Neural cell (in vitro differentiated cells): Measurements from ENCODE around the gene CPA5. TPM values are rescaled to one million over a fixed set of nuclear protein-coding genes. Genes with fewer than 3 reads are reported as not detected.

Source experiments
- H2AFZ ChIP-seq: fragments of 200-600, 300-800 bp; sonication (generic), shearing (Covaris generic); 2 replicates; pipeline ENCODE4 v1.6.0; 2014; ENCODE audit warnings: low read depth, mild to moderate bottlenecking, antibody characterized with exemption, low read length, moderate library complexity
- H3F3A ChIP-seq: fragments of 200-600 bp; shearing (Covaris generic); 2 replicates; pipeline ENCODE4 v1.6.1; 2016; ENCODE audit warnings: mild to moderate bottlenecking, moderate library complexity, mixed read lengths, antibody characterized with exemption, low read length; ENCODE audit not compliant: insufficient read depth, poor library complexity, severe bottlenecking
- H3K27ac ChIP-seq: fragments of 200-600, 300-800 bp; sonication (generic), shearing (Covaris generic); 2 replicates; pipeline ENCODE4 v1.5.1; 2014; ENCODE audit warnings: mild to moderate bottlenecking, low read length, moderate library complexity
- H3K27me3 ChIP-seq: fragments of 300-800, 200-600 bp; sonication (generic), shearing (Covaris generic); 2 replicates; pipeline ENCODE4 v1.6.0; 2014; ENCODE audit warnings: mild to moderate bottlenecking, low read depth, low read length, moderate library complexity; ENCODE audit not compliant: insufficient read depth
- H3K36me3 ChIP-seq: fragments of 300-800, 200-600 bp; sonication (generic), shearing (Covaris generic); 2 replicates; pipeline ENCODE4 v1.5.1; 2014; ENCODE audit warnings: mild to moderate bottlenecking, antibody characterized with exemption, low read length, moderate library complexity; ENCODE audit not compliant: insufficient read depth
- H3K4me2 ChIP-seq: fragments of 300-800, 200-600 bp; sonication (generic), shearing (Covaris generic); 2 replicates; pipeline ENCODE4 v1.6.0; 2014; ENCODE audit warnings: mild to moderate bottlenecking, low read length
- H3K4me3 ChIP-seq: fragments of 300-800, 200-600 bp; sonication (generic), shearing (Covaris generic); 2 replicates; pipeline ENCODE4 v1.5.1; 2014; ENCODE audit warnings: mild to moderate bottlenecking, low read length, moderate library complexity
- H3K79me2 ChIP-seq: fragments of 200-600 bp; shearing (Covaris generic); replicated peaks from 2 replicates; pipeline ENCODE4 v1.6.0; 2014; ENCODE audit warnings: mild to moderate bottlenecking, low read length, moderate library complexity; ENCODE audit not compliant: insufficient read depth
- H3K9ac ChIP-seq: fragments of 300-800, 200-600 bp; sonication (generic), shearing (Covaris generic); 2 replicates; pipeline ENCODE4 v1.6.1; 2016; ENCODE audit warnings: mild to moderate bottlenecking, low read length, mixed read lengths
- H3K9me2 ChIP-seq: fragments of 200-600 bp; shearing (Covaris generic); 2 replicates; pipeline ENCODE4 v1.6.1; 2016; ENCODE audit warnings: mild to moderate bottlenecking, low read length, mixed read lengths; ENCODE audit not compliant: insufficient read depth
- H3K9me3 ChIP-seq: fragments of 200-600, 300-800 bp; sonication (generic), shearing (Covaris generic); 2 replicates; pipeline ENCODE4 v1.6.1; 2016; ENCODE audit warnings: mild to moderate bottlenecking, mixed run types, low read length, moderate library complexity, mixed read lengths
- H4K20me1 ChIP-seq: fragments of 200-600 bp; shearing (Covaris generic); 2 replicates; pipeline ENCODE4 v1.6.1; 2016; ENCODE audit warnings: mild to moderate bottlenecking, mixed run types; ENCODE audit not compliant: insufficient read depth
- EP300 ChIP-seq: fragments of 450-650 bp; conservative IDR thresholded peaks from 2 replicates; pipeline ENCODE4 v1.6.1; 2014; ENCODE audit warnings: antibody characterized with exemption, mild to moderate bottlenecking, moderate library complexity; ENCODE audit not compliant: poor library complexity, severe bottlenecking
- EZH2 ChIP-seq: fragments of 200-600, 300-800 bp; shearing (Covaris generic), sonication (generic); IDR thresholded peaks from 2 replicates; pipeline ENCODE4 v1.6.1; 2014; ENCODE audit warnings: antibody characterized with exemption, low read length, borderline replicate concordance, mild to moderate bottlenecking; ENCODE audit not compliant: insufficient read depth, poor library complexity, severe bottlenecking
- MXI1 ChIP-seq: fragments of 450-650 bp; conservative IDR thresholded peaks from 2 replicates; pipeline ENCODE4 v1.6.1; 2014; ENCODE audit warnings: antibody characterized with exemption, mild to moderate bottlenecking; ENCODE audit not compliant: poor library complexity, severe bottlenecking
- POLR2AphosphoS5 ChIP-seq: IDR thresholded peaks from 2 replicates; pipeline ENCODE4 v1.6.1; 2012
- RAD21 ChIP-seq: fragments of 450-650 bp; conservative IDR thresholded peaks from 2 replicates; pipeline ENCODE4 v1.6.1; 2014; ENCODE audit warnings: antibody characterized with exemption, mild to moderate bottlenecking, moderate library complexity
- SMC3 ChIP-seq: fragments of 450-650 bp; conservative IDR thresholded peaks from 2 replicates; pipeline ENCODE4 v1.6.1; 2014; ENCODE audit warnings: antibody characterized with exemption, mild to moderate bottlenecking, moderate library complexity; ENCODE audit not compliant: poor library complexity
- TAF1 ChIP-seq: IDR thresholded peaks from 2 replicates; pipeline ENCODE4 v1.6.1; 2012; ENCODE audit warnings: low read depth
- polyA plus RNA-seq: library from polyadenylated mRNA; depleted of rRNA; stranded (reverse); fragments of >200 nt; gene quantifications from 2 replicates; pipeline ENCODE4 v1.2.3, GENCODE V29; 2014
- TF ChIP-seq, protein P1 (sequence below): fragments of 450-650 bp; IDR thresholded peaks from 2 replicates; pipeline ENCODE4 v1.5.1; 2014; ENCODE audit warnings: antibody characterized with exemption, mild to moderate bottlenecking, moderate library complexity; ENCODE audit not compliant: poor library complexity, severe bottlenecking
- TF ChIP-seq, protein P2 (sequence below): IDR thresholded peaks from 2 replicates; pipeline ENCODE4 v1.6.1; 2012; ENCODE audit warnings: borderline replicate concordance

The CPA5 gene
- polyA plus RNA-seq, 1 donor from 2014 or later, result not detected

DNA sequence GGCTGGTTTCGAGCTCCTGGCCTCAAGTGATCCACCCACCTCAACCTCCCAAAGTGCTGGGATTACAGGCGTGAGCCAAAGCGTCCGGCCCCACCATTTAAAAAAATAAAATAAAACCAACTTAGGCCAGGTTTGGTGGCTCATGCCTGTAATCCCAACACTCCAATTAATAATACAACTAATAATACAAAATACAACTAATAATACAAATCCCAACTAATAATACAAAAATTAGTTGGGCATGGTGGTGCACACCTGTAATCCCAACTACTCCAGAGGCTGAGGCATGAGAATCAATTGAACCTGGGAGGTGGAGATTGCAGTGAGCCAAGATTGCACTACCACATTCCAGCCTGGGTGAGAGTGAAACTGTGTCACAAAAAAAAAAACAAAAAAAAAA lies 68.6 kb downstream of the CPA5 start:
- Histone ChIP-seq H3K4me2 (no peak overlapping the region), H2AFZ (no peak overlapping the region), H3K36me3 (no peaks in the 10 kb centered on the region), H3K9me2 (no peaks in the 10 kb centered on the region), H3K4me3 (no peak overlapping the region), H3K9ac (no peak overlapping the region), H3K27me3 (no peaks in the 10 kb centered on the region), H3K27ac (no peak overlapping the region), H3K79me2 (no peaks in the 10 kb centered on the region), H3F3A (peaks cover 7% of the 10 kb centered on the region), H4K20me1 (no peaks in the 10 kb centered on the region), H3K9me3 (no peaks in the 10 kb centered on the region)
- no peak for TF ChIP-seq RAD21
- TF ChIP-seq, protein P1, sequence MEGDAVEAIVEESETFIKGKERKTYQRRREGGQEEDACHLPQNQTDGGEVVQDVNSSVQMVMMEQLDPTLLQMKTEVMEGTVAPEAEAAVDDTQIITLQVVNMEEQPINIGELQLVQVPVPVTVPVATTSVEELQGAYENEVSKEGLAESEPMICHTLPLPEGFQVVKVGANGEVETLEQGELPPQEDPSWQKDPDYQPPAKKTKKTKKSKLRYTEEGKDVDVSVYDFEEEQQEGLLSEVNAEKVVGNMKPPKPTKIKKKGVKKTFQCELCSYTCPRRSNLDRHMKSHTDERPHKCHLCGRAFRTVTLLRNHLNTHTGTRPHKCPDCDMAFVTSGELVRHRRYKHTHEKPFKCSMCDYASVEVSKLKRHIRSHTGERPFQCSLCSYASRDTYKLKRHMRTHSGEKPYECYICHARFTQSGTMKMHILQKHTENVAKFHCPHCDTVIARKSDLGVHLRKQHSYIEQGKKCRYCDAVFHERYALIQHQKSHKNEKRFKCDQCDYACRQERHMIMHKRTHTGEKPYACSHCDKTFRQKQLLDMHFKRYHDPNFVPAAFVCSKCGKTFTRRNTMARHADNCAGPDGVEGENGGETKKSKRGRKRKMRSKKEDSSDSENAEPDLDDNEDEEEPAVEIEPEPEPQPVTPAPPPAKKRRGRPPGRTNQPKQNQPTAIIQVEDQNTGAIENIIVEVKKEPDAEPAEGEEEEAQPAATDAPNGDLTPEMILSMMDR, result no peak
- TF ChIP-seq, protein P2, sequence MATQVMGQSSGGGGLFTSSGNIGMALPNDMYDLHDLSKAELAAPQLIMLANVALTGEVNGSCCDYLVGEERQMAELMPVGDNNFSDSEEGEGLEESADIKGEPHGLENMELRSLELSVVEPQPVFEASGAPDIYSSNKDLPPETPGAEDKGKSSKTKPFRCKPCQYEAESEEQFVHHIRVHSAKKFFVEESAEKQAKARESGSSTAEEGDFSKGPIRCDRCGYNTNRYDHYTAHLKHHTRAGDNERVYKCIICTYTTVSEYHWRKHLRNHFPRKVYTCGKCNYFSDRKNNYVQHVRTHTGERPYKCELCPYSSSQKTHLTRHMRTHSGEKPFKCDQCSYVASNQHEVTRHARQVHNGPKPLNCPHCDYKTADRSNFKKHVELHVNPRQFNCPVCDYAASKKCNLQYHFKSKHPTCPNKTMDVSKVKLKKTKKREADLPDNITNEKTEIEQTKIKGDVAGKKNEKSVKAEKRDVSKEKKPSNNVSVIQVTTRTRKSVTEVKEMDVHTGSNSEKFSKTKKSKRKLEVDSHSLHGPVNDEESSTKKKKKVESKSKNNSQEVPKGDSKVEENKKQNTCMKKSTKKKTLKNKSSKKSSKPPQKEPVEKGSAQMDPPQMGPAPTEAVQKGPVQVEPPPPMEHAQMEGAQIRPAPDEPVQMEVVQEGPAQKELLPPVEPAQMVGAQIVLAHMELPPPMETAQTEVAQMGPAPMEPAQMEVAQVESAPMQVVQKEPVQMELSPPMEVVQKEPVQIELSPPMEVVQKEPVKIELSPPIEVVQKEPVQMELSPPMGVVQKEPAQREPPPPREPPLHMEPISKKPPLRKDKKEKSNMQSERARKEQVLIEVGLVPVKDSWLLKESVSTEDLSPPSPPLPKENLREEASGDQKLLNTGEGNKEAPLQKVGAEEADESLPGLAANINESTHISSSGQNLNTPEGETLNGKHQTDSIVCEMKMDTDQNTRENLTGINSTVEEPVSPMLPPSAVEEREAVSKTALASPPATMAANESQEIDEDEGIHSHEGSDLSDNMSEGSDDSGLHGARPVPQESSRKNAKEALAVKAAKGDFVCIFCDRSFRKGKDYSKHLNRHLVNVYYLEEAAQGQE, result no peak
- TF ChIP-seq EP300, result no peak
- TF ChIP-seq MXI1, result no peak
- TF ChIP-seq SMC3, result no peak
- TF ChIP-seq TAF1, result no peak
- TF ChIP-seq POLR2AphosphoS5, result no peak
- TF ChIP-seq EZH2, result no peak

DNA sequence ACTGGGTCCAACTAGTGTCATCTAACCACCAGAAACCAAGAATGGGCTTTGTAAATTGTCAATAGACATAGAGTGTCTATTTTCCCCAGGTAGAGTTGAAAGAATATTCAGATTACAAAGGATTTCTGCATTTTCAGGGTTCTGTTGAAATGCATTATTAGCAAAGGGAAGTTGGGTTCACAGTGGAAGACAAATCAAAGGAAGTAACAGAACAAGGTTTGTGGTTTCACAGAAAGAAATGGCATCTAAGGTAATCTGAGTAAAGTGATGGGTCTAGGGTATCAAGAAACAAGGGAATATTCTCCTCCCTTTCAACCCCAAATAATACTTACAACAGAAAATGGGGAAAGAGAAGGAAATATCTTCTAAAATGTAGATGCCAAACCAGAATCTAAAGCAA lies 70.4 kb downstream of the CPA5 start:
- Histone ChIP-seq H3F3A (no peaks in the 10 kb centered on the region), H2AFZ (no peak overlapping the region), H3K4me2 (no peak overlapping the region), H3K4me3 (no peak overlapping the region), H3K27me3 (no peaks in the 10 kb centered on the region), H3K36me3 (no peaks in the 10 kb centered on the region), H3K9me2 (no peaks in the 10 kb centered on the region), H3K9ac (no peak overlapping the region), H3K9me3 (no peaks in the 10 kb centered on the region), H3K27ac (no peak overlapping the region), H3K79me2 (no peaks in the 10 kb centered on the region), H4K20me1 (no peaks in the 10 kb centered on the region)
- TF ChIP-seq POLR2AphosphoS5, result no peak
- TF ChIP-seq RAD21, result no peak
- TF ChIP-seq TAF1, result no peak
- no peak for TF ChIP-seq EP300
- TF ChIP-seq, protein P2, result no peak
